ENCODE results near the gene GDA.

GRCh38 chr9:72187121-72187695 lies 38.0 kb downstream of the GDA start:
- TF ChIP-seq CBX8 (IDR thresholded peaks at IDR 0.05; ENCODE audit: borderline replicate concordance, low read depth, low read length) (no peak), RAD21 (IDR thresholded peaks at IDR 0.05 in 1 of 2, conservative IDR thresholded peaks at IDR 0.05 in 1 of 2; ENCODE audit: low read depth in 2 of 2, low read length in 2 of 2) (no peak), POLR2A (IDR thresholded peaks at IDR 0.05; ENCODE audit: control extremely low read depth in 1 of 2, low read depth in 2 of 2, low read length in 2 of 2) (no peak), CEBPB (IDR thresholded peaks at IDR 0.05; ENCODE audit: low read depth, low read length) (no peak), HDAC6 (IDR thresholded peaks at IDR 0.05; ENCODE audit: low read depth, low read length) (no peak), YY1 (IDR thresholded peaks at IDR 0.05; ENCODE audit: low read depth, low read length) (no peak), EZH2 (IDR thresholded peaks at IDR 0.05; ENCODE audit: low read depth, low read length, severe bottlenecking) (no peak), POLR2AphosphoS5 (IDR thresholded peaks at IDR 0.05; ENCODE audit: low read depth, low read length) (no peak), HDAC2 (IDR thresholded peaks at IDR 0.05; ENCODE audit: borderline replicate concordance in 1 of 2, low read depth in 2 of 2, low read length in 2 of 2) (no peak), ASH2L (IDR thresholded peaks at IDR 0.05; ENCODE audit: low read length) (no peak)
- TF ChIP-seq, protein P1, sequence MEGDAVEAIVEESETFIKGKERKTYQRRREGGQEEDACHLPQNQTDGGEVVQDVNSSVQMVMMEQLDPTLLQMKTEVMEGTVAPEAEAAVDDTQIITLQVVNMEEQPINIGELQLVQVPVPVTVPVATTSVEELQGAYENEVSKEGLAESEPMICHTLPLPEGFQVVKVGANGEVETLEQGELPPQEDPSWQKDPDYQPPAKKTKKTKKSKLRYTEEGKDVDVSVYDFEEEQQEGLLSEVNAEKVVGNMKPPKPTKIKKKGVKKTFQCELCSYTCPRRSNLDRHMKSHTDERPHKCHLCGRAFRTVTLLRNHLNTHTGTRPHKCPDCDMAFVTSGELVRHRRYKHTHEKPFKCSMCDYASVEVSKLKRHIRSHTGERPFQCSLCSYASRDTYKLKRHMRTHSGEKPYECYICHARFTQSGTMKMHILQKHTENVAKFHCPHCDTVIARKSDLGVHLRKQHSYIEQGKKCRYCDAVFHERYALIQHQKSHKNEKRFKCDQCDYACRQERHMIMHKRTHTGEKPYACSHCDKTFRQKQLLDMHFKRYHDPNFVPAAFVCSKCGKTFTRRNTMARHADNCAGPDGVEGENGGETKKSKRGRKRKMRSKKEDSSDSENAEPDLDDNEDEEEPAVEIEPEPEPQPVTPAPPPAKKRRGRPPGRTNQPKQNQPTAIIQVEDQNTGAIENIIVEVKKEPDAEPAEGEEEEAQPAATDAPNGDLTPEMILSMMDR (IDR thresholded peaks at IDR 0.05; ENCODE audit: control extremely low read depth in 1 of 3, insufficient read depth in 1 of 3, low read depth in 1 of 3, low read length in 3 of 3): no peak
